ENCODE measurements around the gene BBS2. TPM values are rescaled to one million over a fixed set of nuclear protein-coding genes. Genes with fewer than 3 reads are reported as not detected.

The BBS2 gene
- total RNA-seq, 1 donor from 2014 or later = 48.7 TPM

DNA sequence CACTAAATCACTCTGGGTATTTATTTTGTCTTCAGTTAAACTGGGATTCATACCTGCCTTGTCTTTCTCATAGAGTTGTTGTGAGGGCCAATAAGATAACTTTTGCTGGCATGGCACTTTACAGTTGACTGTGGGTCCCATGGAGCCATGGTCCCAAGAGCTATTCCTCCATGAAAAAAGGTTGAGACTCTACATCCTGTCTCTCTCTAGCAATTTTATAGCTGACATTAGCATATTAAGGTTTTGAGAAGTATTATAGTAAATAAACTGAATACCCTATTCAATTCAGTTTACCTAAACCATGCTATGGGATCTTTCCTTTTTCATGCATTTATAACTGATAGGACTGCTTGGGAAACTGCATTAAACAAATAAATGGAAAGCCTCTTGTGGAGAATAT, 51.0 kb downstream of the BBS2 start:
- peaks cover 98% of the 10 kb centered on the region for H3K36me3 ChIP-seq

GRCh38 chr16:56466344-56466743, 53.5 kb downstream of the BBS2 start:
- DNase-seq = no peak
- peaks cover 92% of the 10 kb centered on the region for H3K36me3 ChIP-seq
- H3K4me3 ChIP-seq = no peak overlapping the region
- no peaks in the 10 kb centered on the region for H3K9me3 ChIP-seq (replicated peaks)
- intact Hi-C loops (cut with micrococcal nuclease) = no loop called here
- TF ChIP-seq, protein P1, sequence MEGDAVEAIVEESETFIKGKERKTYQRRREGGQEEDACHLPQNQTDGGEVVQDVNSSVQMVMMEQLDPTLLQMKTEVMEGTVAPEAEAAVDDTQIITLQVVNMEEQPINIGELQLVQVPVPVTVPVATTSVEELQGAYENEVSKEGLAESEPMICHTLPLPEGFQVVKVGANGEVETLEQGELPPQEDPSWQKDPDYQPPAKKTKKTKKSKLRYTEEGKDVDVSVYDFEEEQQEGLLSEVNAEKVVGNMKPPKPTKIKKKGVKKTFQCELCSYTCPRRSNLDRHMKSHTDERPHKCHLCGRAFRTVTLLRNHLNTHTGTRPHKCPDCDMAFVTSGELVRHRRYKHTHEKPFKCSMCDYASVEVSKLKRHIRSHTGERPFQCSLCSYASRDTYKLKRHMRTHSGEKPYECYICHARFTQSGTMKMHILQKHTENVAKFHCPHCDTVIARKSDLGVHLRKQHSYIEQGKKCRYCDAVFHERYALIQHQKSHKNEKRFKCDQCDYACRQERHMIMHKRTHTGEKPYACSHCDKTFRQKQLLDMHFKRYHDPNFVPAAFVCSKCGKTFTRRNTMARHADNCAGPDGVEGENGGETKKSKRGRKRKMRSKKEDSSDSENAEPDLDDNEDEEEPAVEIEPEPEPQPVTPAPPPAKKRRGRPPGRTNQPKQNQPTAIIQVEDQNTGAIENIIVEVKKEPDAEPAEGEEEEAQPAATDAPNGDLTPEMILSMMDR (IDR thresholded peaks at IDR 0.05; ENCODE audit: borderline replicate concordance) = no peak
- no peaks in the 10 kb centered on the region for H3K4me1 ChIP-seq
- no peaks in the 10 kb centered on the region for H3K27me3 ChIP-seq (ENCODE audit: low read depth)
- no peak overlapping the region for H3K27ac ChIP-seq (replicated peaks)

More for the DNA sequence above, 51.0 kb downstream of the BBS2 start:
- intact Hi-C loops (cut with micrococcal nuclease) = no loop called here
- TF ChIP-seq, protein P1 (IDR thresholded peaks at IDR 0.05; ENCODE audit: borderline replicate concordance) = no peak
- Histone ChIP-seq H3K4me3 (no peak overlapping the region), H3K9me3 (replicated peaks) (no peaks in the 10 kb centered on the region), H3K27me3 (ENCODE audit: low read depth) (no peaks in the 10 kb centered on the region), H3K27ac (replicated peaks) (no peak overlapping the region), H3K4me1 (no peaks in the 10 kb centered on the region)
- DNase-seq = no peak

GRCh38 chr16:56463153-56463552, 56.7 kb downstream of the BBS2 start:
- DNase-seq = no peak
- Histone ChIP-seq H3K27me3 (ENCODE audit: low read depth) (no peaks in the 10 kb centered on the region), H3K9me3 (replicated peaks) (no peaks in the 10 kb centered on the region), H3K4me3 (no peak overlapping the region), H3K36me3 (peaks cover 91% of the 10 kb centered on the region), H3K27ac (replicated peaks) (no peak overlapping the region), H3K4me1 (no peaks in the 10 kb centered on the region)
- TF ChIP-seq, protein P1 (IDR thresholded peaks at IDR 0.05; ENCODE audit: borderline replicate concordance) = no peak
- intact Hi-C loops (cut with micrococcal nuclease) = no loop called here

GRCh38 chr16:56462064-56462796, 57.6 kb downstream of the BBS2 start:
- Histone ChIP-seq H3K36me3 (peaks cover 88% of the 10 kb centered on the region), H3K27ac (replicated peaks) (no peak overlapping the region), H3K4me3 (no peak overlapping the region), H3K4me1 (no peaks in the 10 kb centered on the region), H3K27me3 (ENCODE audit: low read depth) (no peaks in the 10 kb centered on the region), H3K9me3 (replicated peaks) (no peaks in the 10 kb centered on the region)
- TF ChIP-seq, protein P1 (IDR thresholded peaks at IDR 0.05; ENCODE audit: borderline replicate concordance) = no peak
- intact Hi-C loops (cut with micrococcal nuclease) = no loop called here
- no peak for DNase-seq

DNA sequence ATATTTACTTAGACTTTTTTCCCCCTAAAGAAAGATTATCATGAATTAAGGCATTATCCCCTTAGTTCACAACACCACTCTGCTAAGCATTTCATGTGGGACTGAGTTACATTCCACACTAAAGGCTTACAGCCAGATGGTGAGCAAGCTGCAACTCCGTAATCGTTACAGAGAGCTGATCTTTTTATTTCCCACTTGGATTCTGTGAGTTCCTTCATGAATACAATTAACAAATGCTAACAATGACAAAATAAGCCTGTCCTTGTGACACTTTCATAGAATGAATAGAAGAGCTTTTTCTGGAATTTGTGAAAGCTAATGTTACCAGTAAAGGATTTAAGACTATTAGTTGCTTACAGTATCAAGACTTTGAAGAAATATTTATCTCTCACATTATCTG, 59.7 kb downstream of the BBS2 start:
- Histone ChIP-seq H3K27ac (replicated peaks) (no peak overlapping the region), H3K4me3 (no peak overlapping the region), H3K27me3 (ENCODE audit: low read depth) (no peaks in the 10 kb centered on the region), H3K4me1 (no peaks in the 10 kb centered on the region), H3K9me3 (replicated peaks) (no peaks in the 10 kb centered on the region), H3K36me3 (peaks cover 88% of the 10 kb centered on the region)
- intact Hi-C loops (cut with micrococcal nuclease) = no loop called here
- no peak for DNase-seq
- TF ChIP-seq, protein P1 (IDR thresholded peaks at IDR 0.05; ENCODE audit: borderline replicate concordance) = no peak
